GM15510 (cell line): ENCODE data around the gene SSBP2.

Source experiments
- POLR2A ChIP-seq: IDR thresholded peaks from 3 replicates; pipeline ENCODE4 v1.6.1; 2011; ENCODE audit warnings: borderline replicate concordance; ENCODE audit not compliant: insufficient read length; ENCODE audit errors: extremely low read depth

Gene SSBP2

GRCh38 chr5:81756016-81756415 is 5.1 kb upstream of the SSBP2 start:
- no peak for TF ChIP-seq POLR2A

- TF ChIP-seq POLR2A: no peak
These were observed 4.4 kb upstream of the SSBP2 start for GRCh38 chr5:81755320-81755719.

DNA sequence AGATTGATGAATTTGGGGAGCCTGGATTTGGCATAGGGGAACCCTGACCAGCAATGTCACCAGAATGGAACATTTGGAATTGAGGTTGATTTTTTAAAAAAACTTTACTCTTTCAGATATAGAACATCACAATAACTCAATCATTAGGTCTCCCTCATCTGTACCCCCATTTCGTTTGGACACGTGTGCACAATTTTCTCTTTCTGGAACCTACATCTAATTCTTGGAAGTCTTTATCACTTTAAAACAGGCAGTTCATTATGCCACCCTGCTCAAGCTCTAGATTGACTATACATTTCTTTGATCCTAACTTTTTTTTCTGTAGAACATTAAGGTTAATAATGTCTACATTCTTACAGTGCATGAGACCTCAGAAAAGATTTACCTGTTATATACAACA is 3.7 kb upstream of the SSBP2 start:
- no peak for TF ChIP-seq POLR2A

DNA sequence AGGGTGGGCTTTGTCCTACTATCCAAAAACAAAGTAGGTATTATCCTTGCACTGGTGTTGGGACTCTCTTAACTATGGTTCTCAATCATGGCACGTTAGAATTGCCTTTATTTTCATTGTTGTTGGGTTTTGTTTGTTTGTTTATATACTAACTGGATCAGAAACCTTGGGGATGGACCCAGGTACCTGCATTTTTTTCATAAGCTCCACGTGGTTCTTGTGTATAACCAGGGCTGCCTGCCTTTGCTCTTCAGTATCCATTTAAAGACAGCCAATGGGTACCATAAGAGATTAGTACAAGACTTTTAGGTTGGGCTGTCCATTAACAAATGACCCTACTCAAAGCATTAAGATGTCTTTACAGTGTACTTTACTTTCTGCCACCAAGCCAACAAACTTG is 2.5 kb upstream of the SSBP2 start:
- TF ChIP-seq POLR2A: no peak

DNA sequence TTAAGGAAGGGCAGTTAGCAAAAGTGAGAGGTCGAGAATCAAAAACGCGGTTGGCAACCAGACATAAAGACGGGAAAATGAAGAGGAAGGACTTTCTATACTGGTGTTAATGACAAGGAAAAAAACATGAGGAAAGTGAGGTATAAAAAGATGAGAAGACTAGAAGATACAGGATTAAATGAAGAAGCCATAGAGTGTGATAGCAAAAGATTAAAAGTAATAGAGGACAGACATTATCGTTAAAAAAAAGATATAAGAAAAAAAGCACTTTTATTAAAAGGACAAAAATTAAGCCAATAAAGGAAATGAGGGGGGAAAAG is 1.7 kb upstream of the SSBP2 start:
- TF ChIP-seq POLR2A: no peak

- TF ChIP-seq POLR2A: no peak
These were observed 1.1 kb upstream of the SSBP2 start for GRCh38 chr5:81751836-81752643.

DNA sequence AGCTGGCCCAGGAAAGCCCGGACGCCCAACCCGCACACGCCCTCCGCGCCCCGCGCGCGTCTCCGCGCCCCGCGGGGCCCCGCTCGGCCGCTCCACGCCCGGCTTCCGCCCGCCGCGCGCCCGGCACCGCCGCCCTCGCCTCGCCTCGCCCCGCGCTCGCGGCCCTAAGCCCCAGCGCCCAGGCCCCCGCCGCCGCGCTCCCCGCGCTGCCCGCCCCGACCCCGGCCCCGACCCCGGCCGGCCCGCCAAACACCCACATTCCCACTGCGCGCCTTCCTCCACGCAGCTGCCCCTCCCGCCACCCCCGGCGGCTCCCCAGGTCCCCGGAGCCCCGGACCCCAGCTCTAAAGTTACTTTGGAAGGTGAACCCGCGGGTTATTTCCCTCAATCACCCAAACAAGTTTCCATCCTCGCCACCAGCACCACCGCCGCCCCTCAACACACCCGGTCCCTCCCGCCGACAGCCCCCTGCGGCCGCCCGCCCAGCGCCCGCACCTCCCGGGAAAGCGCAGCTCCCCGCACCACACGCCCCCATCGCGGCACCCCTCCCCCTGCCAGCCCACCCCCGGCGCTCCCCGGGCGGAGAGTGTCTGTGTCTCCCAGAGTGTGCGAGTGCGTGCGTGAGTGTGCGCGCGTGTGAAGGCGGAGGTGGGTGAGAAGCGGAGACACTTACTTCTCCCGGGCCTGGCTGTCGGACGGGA is 439 bp downstream of the SSBP2 start:
- peak; percentile 67 for TF ChIP-seq POLR2A

DNA sequence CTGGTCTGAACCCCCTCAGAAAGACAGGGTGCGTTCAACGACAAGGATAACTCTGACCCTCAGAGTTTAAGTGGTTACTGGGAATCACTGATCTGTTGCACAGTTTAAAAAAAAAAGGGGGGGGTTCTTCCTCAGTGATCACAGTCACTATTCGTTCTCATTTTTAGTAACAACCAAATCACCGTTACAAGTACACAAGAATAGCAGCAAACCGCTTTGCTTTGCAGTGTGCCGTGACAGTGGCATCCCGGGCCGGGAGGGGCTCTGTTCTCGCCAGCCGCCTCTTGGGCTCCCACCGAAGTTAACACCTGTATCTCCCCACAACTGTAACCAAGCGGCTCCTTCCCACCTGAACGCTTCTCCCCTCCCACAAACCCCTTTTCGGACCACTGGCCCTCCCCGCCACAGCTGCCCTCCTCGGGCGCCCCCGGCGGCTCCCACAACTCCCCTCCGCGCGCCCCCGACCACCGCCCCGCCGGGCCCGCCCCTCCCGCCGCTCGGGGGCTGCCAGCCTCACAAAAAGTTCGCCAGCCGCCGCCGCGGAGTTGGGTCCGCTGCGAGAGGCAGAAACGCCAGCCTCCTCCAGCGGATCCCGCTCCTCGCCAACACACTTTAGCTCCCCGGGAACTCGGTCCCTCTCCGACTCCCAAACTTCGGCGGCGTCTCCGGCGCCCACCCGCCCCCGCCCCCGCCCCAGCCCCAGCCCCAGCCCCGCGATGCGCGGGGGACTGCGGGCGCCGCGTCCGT is 1.2 kb downstream of the SSBP2 start:
- TF ChIP-seq POLR2A: peak; percentile 47

DNA sequence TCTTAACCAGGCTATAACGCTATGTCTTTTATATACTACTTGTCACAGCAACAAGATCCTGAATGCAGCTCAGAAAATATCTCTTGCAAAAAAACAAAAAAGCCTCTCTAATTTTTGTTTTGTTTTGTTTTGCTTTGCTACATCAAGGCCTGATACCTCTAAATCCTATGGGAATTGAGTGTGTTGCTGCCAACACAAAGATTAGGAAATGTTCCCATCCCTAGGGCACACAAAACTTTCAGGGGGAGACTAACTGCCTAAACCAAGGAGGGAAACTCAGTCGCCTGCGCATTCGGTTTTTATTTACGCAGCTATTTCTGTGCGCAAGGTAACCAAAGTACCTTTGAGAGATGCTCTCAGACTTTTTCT is 1.7 kb downstream of the SSBP2 start:
- TF ChIP-seq POLR2A: no peak

DNA sequence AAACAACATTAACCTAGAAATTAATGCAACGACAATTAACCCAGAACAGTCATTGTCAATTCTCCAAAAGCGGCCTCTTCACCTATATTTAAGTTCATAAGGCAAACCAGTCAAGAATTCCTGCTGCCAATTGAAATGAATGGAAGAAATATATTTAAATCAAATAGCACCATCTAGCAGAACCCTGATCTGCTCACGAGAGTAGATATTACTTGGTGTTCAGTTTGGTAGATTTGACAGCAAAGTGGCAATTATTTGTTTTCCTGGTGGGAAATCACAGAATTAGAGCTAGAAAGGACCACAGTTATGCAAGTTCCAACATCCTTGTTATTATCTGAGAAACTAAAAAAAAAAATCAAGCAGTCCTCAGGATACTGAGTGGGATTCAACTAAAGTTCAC is 2.3 kb downstream of the SSBP2 start:
- no peak for TF ChIP-seq POLR2A

DNA sequence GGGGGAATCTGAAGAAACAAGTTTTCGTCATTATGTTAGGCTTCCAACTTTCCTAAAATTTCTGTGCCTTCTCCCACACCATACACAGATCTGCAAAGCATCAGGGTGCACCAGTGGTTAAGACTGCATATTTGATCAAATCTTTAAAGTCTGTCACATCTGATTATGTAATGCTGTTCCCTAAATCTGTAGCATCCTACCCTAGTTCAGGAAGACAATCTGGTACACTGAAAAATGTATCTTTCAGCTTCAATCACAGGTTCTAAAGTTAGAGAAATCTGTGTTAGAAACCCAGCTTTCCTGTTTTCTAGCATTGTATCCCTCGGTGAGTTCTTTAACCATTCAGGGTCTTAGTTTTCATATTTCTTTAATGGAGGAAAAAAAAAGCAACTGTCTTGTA is 3.9 kb downstream of the SSBP2 start:
- TF ChIP-seq POLR2A: no peak

DNA sequence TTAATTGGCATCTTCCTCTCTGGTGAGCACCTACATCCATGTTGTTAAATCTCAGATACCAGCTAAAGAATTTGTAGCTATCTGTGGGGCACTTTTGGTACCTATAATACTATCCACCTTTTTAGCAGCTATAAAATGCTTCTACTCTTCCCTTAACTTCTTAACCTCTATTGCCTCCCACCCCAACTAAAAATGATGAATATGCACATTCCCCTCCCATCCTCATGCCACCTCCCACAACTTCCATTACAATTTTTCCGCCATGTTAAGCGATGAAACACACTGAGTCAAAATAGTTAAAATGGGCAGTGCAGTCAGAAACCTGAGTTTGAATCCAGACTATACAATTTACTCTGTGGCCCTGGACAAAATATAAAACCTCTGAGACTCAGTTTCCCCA is 10.1 kb downstream of the SSBP2 start:
- no peak for TF ChIP-seq POLR2A

DNA sequence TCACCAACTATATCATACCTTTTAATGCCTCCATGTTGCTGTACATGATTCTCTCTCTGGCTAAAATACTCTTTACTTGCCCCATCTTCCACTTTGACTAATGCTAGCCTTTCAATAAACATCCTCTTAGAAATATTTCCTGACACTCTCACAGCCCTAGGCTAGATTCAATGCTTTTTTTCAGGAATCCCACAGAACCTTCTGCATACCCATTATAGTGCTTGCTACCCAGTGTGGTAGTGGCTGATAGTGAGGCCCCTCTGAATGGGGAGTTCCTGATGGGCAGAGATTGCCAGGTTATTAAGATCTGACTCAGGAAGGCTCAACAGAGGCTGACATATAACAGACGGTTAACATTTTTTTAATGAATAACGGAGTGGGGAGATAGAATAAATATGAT is 11.6 kb downstream of the SSBP2 start:
- TF ChIP-seq POLR2A: no peak

GRCh38 chr5:81729276-81729675 is 21.6 kb downstream of the SSBP2 start:
- TF ChIP-seq POLR2A: no peak

- no peak for TF ChIP-seq POLR2A
These were observed 22.6 kb downstream of the SSBP2 start for GRCh38 chr5:81728301-81728700.

- no peak for TF ChIP-seq POLR2A
These were observed 24.6 kb downstream of the SSBP2 start for GRCh38 chr5:81726297-81726696.
